Measurements from ENCODE around the gene GID8. TPM values are rescaled to one million over a fixed set of nuclear protein-coding genes. Genes with fewer than 3 reads are reported as not detected.

GID8 gene
- total and polyA plus RNA-seq, 9 of the 15 experiments (the other 6 are each of a cell fraction or from before 2014, with no cell fraction given) = 7.5 to 31.6 (median 22.2) TPM

GRCh38 chr20:62938105-62938888, at the start of gene GID8 (continued):
- TF ChIP-seq ID3 (CRISPR knock-in tag; IDR thresholded peaks at IDR 0.05) (no peak), ID3 (tag; IDR thresholded peaks at IDR 0.05) (0 out of 2 replicates have a peak, but pooled peaks have one; percentile 58), THRAP3 (IDR thresholded peaks at IDR 0.05; ENCODE audit: borderline replicate concordance) (no peak), MEIS2 (IDR thresholded peaks at IDR 0.05; ENCODE audit: partially characterized antibody) (no peak), CTCFL (IDR thresholded peaks at IDR 0.05; ENCODE audit: borderline replicate concordance, insufficient read depth, low read depth, low read length, poor library complexity, severe bottlenecking) (peak; percentile 0), ELK1 (CRISPR knock-in tag; IDR thresholded peaks at IDR 0.05) (no peak), SNRNP70 (optimal IDR thresholded peaks at IDR 0.05; ENCODE audit: low read depth, low read length) (no peak), FOXK1 (CRISPR knock-in tag; IDR thresholded peaks at IDR 0.05; ENCODE audit: borderline replicate concordance) (no peak), MAFK (IDR thresholded peaks at IDR 0.05; ENCODE audit: low read length) (no peak), PHB (CRISPR knock-in tag; IDR thresholded peaks at IDR 0.05) (no peak), RFX7 (CRISPR knock-in tag; IDR thresholded peaks at IDR 0.05) (no peak), FUS (optimal IDR thresholded peaks at IDR 0.05; ENCODE audit: low read depth, low read length) (no peak), ZNF311 (CRISPR knock-in tag; IDR thresholded peaks at IDR 0.05) (no peak), TRIM28 (IDR thresholded peaks at IDR 0.05) (no peak), THAP12 (CRISPR knock-in tag; IDR thresholded peaks at IDR 0.05) (peak; percentile 67; the same call in 1 of the 2 replicates), SOX6 (IDR thresholded peaks at IDR 0.05) (no peak), ZNF717 (CRISPR knock-in tag; IDR thresholded peaks at IDR 0.05) (no peak), NR2C2 (CRISPR knock-in tag; IDR thresholded peaks at IDR 0.05) (no peak), NR2C2 (tag; IDR thresholded peaks at IDR 0.05) (0 out of 2 replicates have a peak, but pooled peaks have one; percentile 31), RBM25 (IDR thresholded peaks at IDR 0.05; ENCODE audit: low read depth, low read length, severe bottlenecking) (no peak), NELFE (IDR thresholded peaks at IDR 0.05; ENCODE audit: insufficient read depth, insufficient read length) (no peak), PHF8 (IDR thresholded peaks at IDR 0.05; ENCODE audit: borderline replicate concordance, low read length) (peak; percentile 66; the same call in 1 of the 2 replicates)
